Measurements from ENCODE around the gene MAPKAPK3. TPM values are rescaled to one million over a fixed set of nuclear protein-coding genes. Genes with fewer than 3 reads are reported as not detected.

MAPKAPK3 gene
- total RNA-seq, 4 donors from 2014 or later: 17.2 to 53.7 (median 18.0) TPM

- H3K4me3 ChIP-seq: no peak overlapping the region
- H3K4me1 ChIP-seq: no peaks in the 10 kb centered on the region
- no peak for TF ChIP-seq POLR2A (IDR thresholded peaks at IDR 0.05)
- TF ChIP-seq EP300 (IDR thresholded peaks at IDR 0.05): no peak
- TF ChIP-seq CTCF (IDR thresholded peaks at IDR 0.05): no peak
- 44 to 51% methylated on average over 7 of the region's 7 CpGs for WGBS, 2 donors
- DNase-seq (ENCODE audit: low spot score in 2 of 2): no peak
- H3K27ac ChIP-seq: no peak overlapping the region
- no peaks in the 10 kb centered on the region for H3K27me3 ChIP-seq
- H3K36me3 ChIP-seq: peaks cover 0 to 99% (median 0%) of the 10 kb centered on the region in 3 donors
- no peaks in the 10 kb centered on the region for H3K9me3 ChIP-seq
Observed at GRCh38 chr3:50644561-50644960, 27.6 kb downstream of the MAPKAPK3 start.

- Histone ChIP-seq H3K36me3 (peaks cover 0 to 94% (median 0%) of the 10 kb centered on the region in 3 donors), H3K27ac (no peak overlapping the region), H3K4me3 (no peak overlapping the region), H3K9me3 (no peaks in the 10 kb centered on the region), H3K4me1 (no peaks in the 10 kb centered on the region), H3K27me3 (no peaks in the 10 kb centered on the region)
- 77 to 84% methylated on average over 2 of the region's 2 CpGs for WGBS, 2 donors
- DNase-seq (ENCODE audit: low spot score in 2 of 2): no peak
- TF ChIP-seq EP300 (IDR thresholded peaks at IDR 0.05) (no peak), CTCF (IDR thresholded peaks at IDR 0.05) (no peak), POLR2A (IDR thresholded peaks at IDR 0.05) (no peak)
Observed at GRCh38 chr3:50645378-50645777, 28.4 kb downstream of the MAPKAPK3 start.

GRCh38 chr3:50648313-50648712 is 31.4 kb downstream of the MAPKAPK3 start:
- Histone ChIP-seq H3K27me3 (no peaks in the 10 kb centered on the region), H3K27ac (no peak overlapping the region), H3K4me3 (no peak overlapping the region), H3K4me1 (no peaks in the 10 kb centered on the region), H3K9me3 (no peaks in the 10 kb centered on the region), H3K36me3 (peaks cover 0 to 65% (median 0%) of the 10 kb centered on the region in 3 donors)
- TF ChIP-seq EP300 (IDR thresholded peaks at IDR 0.05) (no peak), POLR2A (IDR thresholded peaks at IDR 0.05) (no peak), CTCF (IDR thresholded peaks at IDR 0.05) (no peak)
- WGBS, 2 donors: 55 to 78% methylated on average over 6 of the region's 6 CpGs
- DNase-seq (ENCODE audit: low spot score in 2 of 2): no peak

- no peaks in the 10 kb centered on the region for H3K9me3 ChIP-seq
- no peak for TF ChIP-seq POLR2A (IDR thresholded peaks at IDR 0.05)
- TF ChIP-seq CTCF (IDR thresholded peaks at IDR 0.05): no peak
- TF ChIP-seq EP300 (IDR thresholded peaks at IDR 0.05): no peak
- H3K4me1 ChIP-seq: no peaks in the 10 kb centered on the region
- peak overlapping the region in 2 of 4 donors; percentile 29 to 42 for H3K27ac ChIP-seq
- H3K27me3 ChIP-seq: no peaks in the 10 kb centered on the region
- no peak overlapping the region for H3K4me3 ChIP-seq
- 71 to 89% methylated on average over 2 of the region's 2 CpGs for WGBS, 2 donors
- no peak for DNase-seq (ENCODE audit: low spot score in 2 of 2)
- peaks cover 0 to 58% (median 0%) of the 10 kb centered on the region in 3 donors for H3K36me3 ChIP-seq
Observed at GRCh38 chr3:50648944-50649343, 32.0 kb downstream of the MAPKAPK3 start.

GRCh38 chr3:50649451-50649931 is 32.5 kb downstream of the MAPKAPK3 start:
- Histone ChIP-seq H3K27ac (peak overlapping the region in 2 of 4 donors; percentile 29 to 42), H3K4me1 (no peaks in the 10 kb centered on the region), H3K36me3 (peaks cover 0 to 53% (median 0%) of the 10 kb centered on the region in 3 donors), H3K4me3 (no peak overlapping the region), H3K9me3 (no peaks in the 10 kb centered on the region), H3K27me3 (no peaks in the 10 kb centered on the region)
- 46 to 48% methylated on average over 8 of the region's 8 CpGs for WGBS, 2 donors
- no peak for DNase-seq (ENCODE audit: low spot score in 2 of 2)
- TF ChIP-seq POLR2A (IDR thresholded peaks at IDR 0.05) (no peak), EP300 (IDR thresholded peaks at IDR 0.05) (no peak), CTCF (IDR thresholded peaks at IDR 0.05) (no peak)
